HCT116 (cell line): ENCODE data around the gene AFAP1L2. TPM values are rescaled to one million over a fixed set of nuclear protein-coding genes. Genes with fewer than 3 reads are reported as not detected.

Experiments used
- ATAC-seq: fragments of 200-7000 bp; cut with Tn5 transposase; 2 replicates; pipeline ENCODE4 v1.9.1; 2020; ENCODE audit warnings: mild to moderate bottlenecking, moderate library complexity
- BruUV-seq: library from RNA; stranded (reverse); fragments of 400-500 nt; replicated peaks from 2 replicates; lab custom pipeline; 2021; lab: Mats Ljungman, UMichigan
- CTCF ChIA-PET: fragments of 300-600 bp; sonication (Branson Sonifier 250); formaldehyde crosslinking; loops from one replicate; lab custom pipeline; 2021; ENCODE audit warnings: antibody characterized with exemption; lab: Charles Lee
- POLR2A ChIA-PET: fragments of 300-600, 350-600 bp; sonication (Branson Sonifier 250); formaldehyde crosslinking; loops from one replicate; lab custom pipeline; 2021; ENCODE audit warnings: antibody characterized with exemption; lab: Charles Lee
- RAD21 ChIA-PET, 2 experiments: fragments of 300-600 bp; sonication (Branson Sonifier 250); formaldehyde crosslinking; loops; one replicate each; lab custom pipeline; 2023; ENCODE audit warnings: low total read pairs in 2 of 2; ENCODE audit not compliant: uncharacterized antibody in 2 of 2, unreplicated experiment in 2 of 2, low non-redundant PET in 1 of 2; lab: Charles Lee
- DNase-seq: peaks from one replicate; pipeline ENCODE4 v3.0.0-alpha.2; 2010; ENCODE audit warnings: low read depth, low spot score
- H2AFZ ChIP-seq: fragments of 200-600 bp; shearing (Covaris generic), sonication (generic); 2 replicates; pipeline ENCODE4 v1.6.1; 2017; ENCODE audit warnings: low read depth, mixed run types, mixed read lengths, antibody characterized with exemption, low read length; ENCODE audit not compliant: poor library complexity, severe bottlenecking
- H3K27ac ChIP-seq: 2 replicates; pipeline ENCODE4 v1.5.1; 2012; ENCODE audit warnings: low read depth, low read length
- H3K27me3 ChIP-seq: fragments of 200-600 bp; sonication (generic); 2 replicates; pipeline ENCODE4 v1.6.1; 2016; ENCODE audit warnings: mixed run types, low read length, mixed read lengths; ENCODE audit not compliant: insufficient read depth
- H3K36me3 ChIP-seq, 2 experiments: fragments of 200-500 bp in 1 of 2; fragments of 200-600 bp in 1 of 2; sonication (Bioruptor generic) in 1 of 2; sonication (generic) in 1 of 2; 2 replicates each; pipeline versions ENCODE4 v1.5.1 to v1.6.1; 2014 to 2016; ENCODE audit warnings: low read length in 2 of 2, inconsistent platforms in 1 of 2, mixed read lengths in 1 of 2, mixed run types in 1 of 2; ENCODE audit not compliant: insufficient read depth in 2 of 2, control insufficient read depth in 1 of 2
- H3K4me1 ChIP-seq, 2 experiments: fragments of 200-600 bp in 1 of 2; sonication (generic) in 1 of 2; 2 replicates each; pipeline versions ENCODE4 v1.5.1 to v1.6.1; 2012 to 2017; ENCODE audit warnings: low read length in 2 of 2, inconsistent platforms in 1 of 2, mild to moderate bottlenecking in 1 of 2, mixed read lengths in 1 of 2, mixed run types in 1 of 2, moderate library complexity in 1 of 2; ENCODE audit not compliant: insufficient read depth in 2 of 2, control insufficient read depth in 1 of 2
- H3K4me2 ChIP-seq: fragments of 200-600 bp; sonication (generic); 2 replicates; pipeline ENCODE4 v1.6.1; 2017; ENCODE audit warnings: mixed run types, low read length, mixed read lengths
- H3K4me3 ChIP-seq, 2 experiments: fragments of 200-600 bp in 1 of 2; sonication (generic) in 1 of 2; replicated peaks in 1 of 2; 2 replicates each; pipeline ENCODE4 v1.5.1; 2011 to 2016; ENCODE audit warnings: low read length in 2 of 2, control low read depth in 1 of 2, low read depth in 1 of 2, mild to moderate bottlenecking in 1 of 2, mixed read lengths in 1 of 2, mixed run types in 1 of 2
- H3K79me2 ChIP-seq: fragments of 200-600 bp; sonication (generic); 2 replicates; pipeline ENCODE4 v1.6.1; 2017; ENCODE audit warnings: mild to moderate bottlenecking, mixed run types, low read length, moderate library complexity, mixed read lengths; ENCODE audit not compliant: insufficient read depth
- H3K9ac ChIP-seq: fragments of 200-600 bp; sonication (generic); 2 replicates; pipeline ENCODE4 v1.6.1; 2016; ENCODE audit warnings: low read length, mixed read lengths
- H3K9me2 ChIP-seq: fragments of 200-600 bp; sonication (generic), shearing (Covaris generic); 2 replicates; pipeline ENCODE4 v1.6.1; 2017; ENCODE audit warnings: mixed run types, mild to moderate bottlenecking, moderate library complexity; ENCODE audit not compliant: insufficient read depth
- H3K9me3 ChIP-seq, 2 experiments: fragments of 200-500 bp in 1 of 2; fragments of 200-600 bp in 1 of 2; sonication (Bioruptor generic) in 1 of 2; sonication (generic) in 1 of 2; 2 replicates each; pipeline ENCODE4 v1.6.1; 2014 to 2017; ENCODE audit warnings: low read length in 2 of 2, mixed read lengths in 2 of 2, inconsistent platforms in 1 of 2, low read depth in 1 of 2, mild to moderate bottlenecking in 1 of 2, mixed run types in 1 of 2, moderate library complexity in 1 of 2; ENCODE audit not compliant: control insufficient read depth in 1 of 2, insufficient read depth in 1 of 2
- H4K20me1 ChIP-seq: fragments of 200-600 bp; sonication (generic), shearing (Covaris generic); 2 replicates; pipeline ENCODE4 v1.6.1; 2017; ENCODE audit warnings: mixed run types, mild to moderate bottlenecking, moderate library complexity; ENCODE audit not compliant: insufficient read depth
- ATF3 ChIP-seq: IDR thresholded peaks from 2 replicates; pipeline ENCODE4 v1.6.1; 2012
- CBX3 ChIP-seq: IDR thresholded peaks from 2 replicates; pipeline ENCODE4 v1.6.1; 2012; ENCODE audit warnings: low read depth
- CTCF ChIP-seq, 3 experiments: fragments of 200-600 bp in 1 of 3; sonication (generic) in 1 of 3; IDR thresholded peaks in 2 of 3; conservative IDR thresholded peaks in 1 of 3; 2 replicates each; pipeline ENCODE4 v1.5.1; 2012 to 2017; ENCODE audit warnings: low read depth in 2 of 3, low read length in 2 of 3, antibody characterized with exemption in 1 of 3, borderline replicate concordance in 1 of 3, control low read depth in 1 of 3, mild to moderate bottlenecking in 1 of 3, mixed read lengths in 1 of 3, mixed run types in 1 of 3, moderate library complexity in 1 of 3; ENCODE audit not compliant: insufficient read depth in 1 of 3
- EZH2 ChIP-seq: fragments of 200-600 bp; sonication (generic); IDR thresholded peaks from 2 replicates; pipeline ENCODE4 v1.6.1; 2017; ENCODE audit warnings: antibody characterized with exemption, mixed run types
- EZH2phosphoT487 ChIP-seq: fragments of 200-600 bp; IDR thresholded peaks from 2 replicates; pipeline ENCODE4 v1.6.1; 2018; ENCODE audit warnings: antibody characterized with exemption, borderline replicate concordance
- FOSL1 ChIP-seq: IDR thresholded peaks from 2 replicates; pipeline ENCODE4 v1.6.1; 2012; ENCODE audit warnings: low read depth
- JUND ChIP-seq: IDR thresholded peaks from 2 replicates; pipeline ENCODE4 v1.6.1; 2012
- MAX ChIP-seq: IDR thresholded peaks from 2 replicates; pipeline ENCODE4 v1.6.1; 2012
- POLR2A ChIP-seq: IDR thresholded peaks from 2 replicates; pipeline ENCODE4 v1.7.0; 2011; ENCODE audit warnings: borderline replicate concordance; ENCODE audit not compliant: insufficient read depth, insufficient read length; ENCODE audit errors: extremely low read depth
- RAD21 ChIP-seq: IDR thresholded peaks from 2 replicates; pipeline ENCODE4 v1.6.1; 2012; ENCODE audit warnings: low read depth, mild to moderate bottlenecking
- REST ChIP-seq: IDR thresholded peaks from 2 replicates; pipeline ENCODE4 v1.6.1; 2012; ENCODE audit warnings: low read depth
- SIN3A ChIP-seq: IDR thresholded peaks from 2 replicates; pipeline ENCODE4 v1.6.1; 2012; ENCODE audit warnings: low read depth
- SP1 ChIP-seq: IDR thresholded peaks from 2 replicates; pipeline ENCODE4 v1.6.1; 2012; ENCODE audit warnings: low read depth
- SRF ChIP-seq: IDR thresholded peaks from 2 replicates; pipeline ENCODE4 v1.6.1; 2012; ENCODE audit warnings: low read depth
- TCF7L2 ChIP-seq: IDR thresholded peaks from 2 replicates; pipeline ENCODE4 v1.7.0; 2011; ENCODE audit warnings: borderline replicate concordance, inconsistent platforms; ENCODE audit not compliant: insufficient read depth, insufficient read length; ENCODE audit errors: extremely low read depth
- ZBTB33 ChIP-seq: IDR thresholded peaks from 2 replicates; pipeline ENCODE4 v1.6.1; 2011; ENCODE audit warnings: mild to moderate bottlenecking, low read length, moderate library complexity; ENCODE audit not compliant: insufficient replicate concordance; ENCODE audit errors: extremely low read depth
- ZFX ChIP-seq: fragments of 450-650 bp; IDR thresholded peaks from 2 replicates; pipeline ENCODE4 v1.6.1; 2017
- ZNF274 ChIP-seq: fragments of 200-500 bp; sonication (Bioruptor generic); IDR thresholded peaks from 2 replicates; pipeline ENCODE4 v1.6.1; 2014; ENCODE audit warnings: mild to moderate bottlenecking, low read depth, low read length, inconsistent platforms
- intact Hi-C: fragments of 100-400 bp; cut with micrococcal nuclease; formaldehyde crosslinking; loops from 2 replicates; pipeline ENCODE4 v1.10.0; 2022
- total RNA-seq: library from RNA; stranded (reverse); gene quantifications from one replicate; pipeline ENCODE4 v1.2.1, GENCODE V29; 2021; ENCODE audit not compliant: unreplicated experiment

Gene AFAP1L2
- total RNA-seq, 1 experiment from 2014 or later: 0.93 TPM

GRCh38 chr10:114256822-114257221 is 147.5 kb downstream of the AFAP1L2 start:
- POLR2A ChIA-PET: interaction anchor here (0.7 kb wide), 1 partner anchor 11 kb away, joined by 3 read pairs; no protein-coding TSS in a partner anchor
- no peaks in the 10 kb centered on the region for H3K79me2 ChIP-seq
- no peaks in the 10 kb centered on the region for H3K9me2 ChIP-seq
- H3K4me3 ChIP-seq: no peak overlapping the region
- no peak overlapping the region for H3K4me2 ChIP-seq
- RAD21 ChIA-PET: no interaction called here
- BruUV-seq: no TSS peak
- H3K27ac ChIP-seq: no peak overlapping the region
- intact Hi-C loops: no loop called here
- no peaks in the 10 kb centered on the region for H3K9me3 ChIP-seq
- TF ChIP-seq REST (no peak), SIN3A (no peak), CBX3 (no peak), SP1 (no peak), SRF (no peak), EZH2phosphoT487 (no peak), JUND (no peak), EZH2 (no peak), TCF7L2 (no peak), ATF3 (no peak), POLR2A (no peak), MAX (no peak), CTCF (IDR thresholded peaks at IDR 0.05 in 2 of 3, conservative IDR thresholded peaks at IDR 0.05 in 1 of 3; ENCODE audit: borderline replicate concordance in 1 of 3, insufficient read depth in 1 of 3, low read depth in 2 of 3, low read length in 2 of 3) (no peak), ZNF274 (no peak), FOSL1 (no peak), ZFX (no peak), RAD21 (no peak), ZBTB33 (no peak)
- CTCF ChIA-PET: no interaction called here
- H3K9ac ChIP-seq: no peak overlapping the region
- no peak overlapping the region for H2AFZ ChIP-seq
- H4K20me1 ChIP-seq: no peaks in the 10 kb centered on the region
- no peak for DNase-seq
- H3K36me3 ChIP-seq: no peaks in the 10 kb centered on the region
- H3K27me3 ChIP-seq: no peaks in the 10 kb centered on the region
- no peaks in the 10 kb centered on the region for H3K4me1 ChIP-seq
- no peak for ATAC-seq
